ENCODE measurements around the gene TPRA1.
A peak's percentile ranks its signal among the peaks of the same experiment; 100 is the strongest.
"Not testable (repeated sequence)": the region's sequence is repeated elsewhere in the genome, so short reads cannot be mapped to it uniquely, and the experiment has no call there.

Gene TPRA1

GRCh38 chr3:127615631-127616305 lies 25.2 kb upstream of the TPRA1 start:
- DNase-seq, result no peak

GRCh38 chr3:127614928-127615589 lies 24.5 kb upstream of the TPRA1 start:
- DNase-seq, result no peak

- no peak for DNase-seq
These were observed 22.9 kb upstream of the TPRA1 start for GRCh38 chr3:127613406-127613805.

GRCh38 chr3:127612966-127613365 lies 22.4 kb upstream of the TPRA1 start:
- DNase-seq, result no peak

GRCh38 chr3:127611251-127611650 lies 20.7 kb upstream of the TPRA1 start:
- no peak for DNase-seq

GRCh38 chr3:127610105-127610504 lies 19.6 kb upstream of the TPRA1 start:
- DNase-seq, result no peak

GRCh38 chr3:127608362-127608718 lies 17.8 kb upstream of the TPRA1 start:
- DNase-seq, result no peak

GRCh38 chr3:127607675-127608361 lies 17.3 kb upstream of the TPRA1 start:
- DNase-seq, result no peak

- DNase-seq, result no peak
These were observed 16.6 kb upstream of the TPRA1 start for GRCh38 chr3:127606981-127607595.

- no peak for DNase-seq
These were observed 15.7 kb upstream of the TPRA1 start for GRCh38 chr3:127606086-127606805.

- DNase-seq, result not testable (repeated sequence)
These were observed 15.0 kb upstream of the TPRA1 start for GRCh38 chr3:127605547-127605946.

GRCh38 chr3:127604546-127605165 lies 14.1 kb upstream of the TPRA1 start:
- no peak for DNase-seq

- no peak for DNase-seq
These were observed 13.5 kb upstream of the TPRA1 start for GRCh38 chr3:127604035-127604434.

- DNase-seq, result no peak
These were observed 10.4 kb upstream of the TPRA1 start for GRCh38 chr3:127600749-127601456.

GRCh38 chr3:127598841-127599570 lies 8.5 kb upstream of the TPRA1 start:
- peak in 1 of 2 experiments; percentile 27 for DNase-seq

- no peak for DNase-seq
These were observed 6.7 kb upstream of the TPRA1 start for GRCh38 chr3:127597020-127597771.

GRCh38 chr3:127595303-127595702 lies 4.8 kb upstream of the TPRA1 start:
- no peak for DNase-seq

- no peak for DNase-seq
These were observed 2.6 kb upstream of the TPRA1 start for GRCh38 chr3:127593178-127593577.

GRCh38 chr3:127590282-127590592 lies 296 bp downstream of the TPRA1 start:
- peak in 1 of 2 experiments; percentile 64 for DNase-seq

- DNase-seq, result peak in 1 of 2 experiments; percentile 26
These were observed 792 bp downstream of the TPRA1 start for GRCh38 chr3:127589600-127590281.

All from NCI-H2081 (cell line).